Measurements from ENCODE around the gene TCOF1. TPM values are rescaled to one million over a fixed set of nuclear protein-coding genes. Genes with fewer than 3 reads are reported as not detected.

The TCOF1 gene
- total and polyA plus RNA-seq, 2 donors (not counting 1 experiment from before 2014, with no cell fraction given): 30.9 to 62.4 TPM

- H3K4me1 Mint-ChIP-seq: no peaks in the 10 kb centered on the region
- H3K4me3 ChIP-seq (ENCODE audit: control extremely low read depth in 1 of 5, extremely low read depth in 1 of 5, insufficient read depth in 1 of 5, low read depth in 2 of 5, low read length in 4 of 5): no peak overlapping the region
- no peak overlapping the region for H3K9ac ChIP-seq (ENCODE audit: low read length)
- DNase-seq: no peak
- ChIA-PET CTCF (no interaction called here), POLR2A (no interaction called here)
- no peaks in the 10 kb centered on the region for H4K20me1 ChIP-seq (ENCODE audit: control insufficient read depth, insufficient read depth, low read length, poor library complexity, severe bottlenecking)
- H3K79me2 ChIP-seq (ENCODE audit: control insufficient read depth, insufficient read depth, low read length): no peaks in the 10 kb centered on the region
- H3K27ac Mint-ChIP-seq: no peak overlapping the region
- WGBS (ENCODE audit: insufficient coverage): 44% methylated on average over 2 of the region's 2 CpGs
- H2AFZ ChIP-seq (ENCODE audit: insufficient read depth, low read depth, low read length, poor library complexity, severe bottlenecking): no peak overlapping the region
- intact Hi-C loops (cut with micrococcal nuclease): no loop called here
- no peaks in the 10 kb centered on the region for H3K36me3 ChIP-seq (replicated peaks in 1 of 2; ENCODE audit: control extremely low read depth in 1 of 2, control insufficient read depth in 1 of 2, extremely low read depth in 1 of 2, insufficient read depth in 2 of 2, low read length in 1 of 2)
- no peak overlapping the region for H3K4me2 ChIP-seq (replicated peaks; ENCODE audit: low read depth, low read length, poor library complexity, severe bottlenecking)
- H3K9me3 ChIP-seq (ENCODE audit: control extremely low read depth in 1 of 3, control insufficient read depth in 2 of 3, insufficient read depth in 1 of 3, low read length in 2 of 3): no peaks in the 10 kb centered on the region
- no peaks in the 10 kb centered on the region for H3K27me3 ChIP-seq (replicated peaks in 1 of 4; ENCODE audit: control extremely low read depth in 1 of 4, control insufficient read depth in 3 of 4, insufficient read depth in 4 of 4, low read length in 3 of 4)
- no peak overlapping the region for H3K4me3 Mint-ChIP-seq
- H3K27ac ChIP-seq (ENCODE audit: low read length in 2 of 2): no peak overlapping the region
- no peak for ATAC-seq (ENCODE audit: low read depth)
- TF ChIP-seq, protein P1, sequence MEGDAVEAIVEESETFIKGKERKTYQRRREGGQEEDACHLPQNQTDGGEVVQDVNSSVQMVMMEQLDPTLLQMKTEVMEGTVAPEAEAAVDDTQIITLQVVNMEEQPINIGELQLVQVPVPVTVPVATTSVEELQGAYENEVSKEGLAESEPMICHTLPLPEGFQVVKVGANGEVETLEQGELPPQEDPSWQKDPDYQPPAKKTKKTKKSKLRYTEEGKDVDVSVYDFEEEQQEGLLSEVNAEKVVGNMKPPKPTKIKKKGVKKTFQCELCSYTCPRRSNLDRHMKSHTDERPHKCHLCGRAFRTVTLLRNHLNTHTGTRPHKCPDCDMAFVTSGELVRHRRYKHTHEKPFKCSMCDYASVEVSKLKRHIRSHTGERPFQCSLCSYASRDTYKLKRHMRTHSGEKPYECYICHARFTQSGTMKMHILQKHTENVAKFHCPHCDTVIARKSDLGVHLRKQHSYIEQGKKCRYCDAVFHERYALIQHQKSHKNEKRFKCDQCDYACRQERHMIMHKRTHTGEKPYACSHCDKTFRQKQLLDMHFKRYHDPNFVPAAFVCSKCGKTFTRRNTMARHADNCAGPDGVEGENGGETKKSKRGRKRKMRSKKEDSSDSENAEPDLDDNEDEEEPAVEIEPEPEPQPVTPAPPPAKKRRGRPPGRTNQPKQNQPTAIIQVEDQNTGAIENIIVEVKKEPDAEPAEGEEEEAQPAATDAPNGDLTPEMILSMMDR (IDR thresholded peaks at IDR 0.05): no peak
- TF ChIP-seq EZH2 (IDR thresholded peaks at IDR 0.05; ENCODE audit: borderline replicate concordance, insufficient read depth, low read depth, low read length, poor library complexity, severe bottlenecking): no peak
- no peaks in the 10 kb centered on the region for H3K4me1 ChIP-seq (ENCODE audit: control insufficient read depth in 2 of 2, insufficient read depth in 2 of 2, low read length in 2 of 2)
- peaks cover 9% of the 10 kb centered on the region for H3K27me3 Mint-ChIP-seq
- no peaks in the 10 kb centered on the region for H3K9me3 Mint-ChIP-seq (ENCODE audit: insufficient read depth)
These were observed 28.5 kb upstream of the TCOF1 start for GRCh38 chr5:150329038-150329437.

DNA sequence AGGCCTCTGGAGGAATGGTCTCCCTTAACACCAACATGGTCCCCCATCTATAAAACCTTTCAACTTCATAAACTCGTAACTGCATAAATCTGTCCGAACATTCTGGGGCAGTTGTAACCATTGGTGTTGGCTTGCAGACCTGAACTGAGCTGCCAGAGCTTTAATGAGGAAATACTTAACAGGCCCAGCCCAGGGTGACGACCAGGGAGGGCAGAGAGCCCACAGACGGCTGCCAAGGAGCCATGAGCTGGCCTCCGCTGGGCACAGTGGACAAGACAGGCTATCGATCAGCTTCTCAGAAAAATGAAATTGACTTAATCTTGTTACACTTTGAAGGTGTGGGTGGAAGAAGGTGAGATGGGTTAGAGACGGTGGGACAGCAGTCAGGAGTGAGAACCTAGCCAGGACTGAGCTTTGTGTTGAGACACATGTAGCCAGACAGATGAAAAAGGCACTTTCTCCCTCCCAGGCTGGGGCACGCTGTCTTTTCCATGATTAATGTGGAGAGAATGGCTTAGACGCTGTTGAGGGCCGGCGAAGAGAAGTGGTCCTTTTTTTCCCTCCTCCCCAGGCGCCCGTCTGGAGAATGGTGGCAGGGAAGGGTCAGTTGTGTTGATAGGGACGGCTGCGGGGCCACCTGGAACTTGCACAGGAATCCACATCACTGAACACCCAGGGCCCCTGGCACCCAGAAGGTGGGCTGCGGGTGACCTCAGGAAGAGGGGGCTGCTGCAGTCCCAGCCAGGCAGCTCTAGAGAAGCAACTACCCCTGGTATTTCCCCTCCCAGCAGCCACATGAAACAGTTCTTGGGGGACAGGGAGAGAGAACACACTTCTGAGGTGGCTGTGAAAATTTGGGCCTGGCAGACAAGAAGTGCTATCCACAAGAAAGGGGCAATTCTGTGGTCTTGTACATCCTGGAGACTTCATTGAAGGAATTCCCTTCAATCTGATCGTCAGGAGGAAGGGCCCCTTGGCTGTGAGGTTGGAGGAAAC is 27.3 kb upstream of the TCOF1 start:
- Histone ChIP-seq H3K79me2 (ENCODE audit: control insufficient read depth, insufficient read depth, low read length) (no peaks in the 10 kb centered on the region), H3K9me3 (ENCODE audit: control extremely low read depth in 1 of 3, control insufficient read depth in 2 of 3, insufficient read depth in 1 of 3, low read length in 2 of 3) (no peaks in the 10 kb centered on the region), H3K36me3 (replicated peaks in 1 of 2; ENCODE audit: control extremely low read depth in 1 of 2, control insufficient read depth in 1 of 2, extremely low read depth in 1 of 2, insufficient read depth in 2 of 2, low read length in 1 of 2) (no peaks in the 10 kb centered on the region), H3K27me3 (replicated peaks in 1 of 4; ENCODE audit: control extremely low read depth in 1 of 4, control insufficient read depth in 3 of 4, insufficient read depth in 4 of 4, low read length in 3 of 4) (no peaks in the 10 kb centered on the region), H3K4me2 (replicated peaks; ENCODE audit: low read depth, low read length, poor library complexity, severe bottlenecking) (no peak overlapping the region), H3K27ac (ENCODE audit: low read length in 2 of 2) (no peak overlapping the region), H3K9ac (ENCODE audit: low read length) (no peak overlapping the region), H2AFZ (ENCODE audit: insufficient read depth, low read depth, low read length, poor library complexity, severe bottlenecking) (no peak overlapping the region), H3K4me3 (ENCODE audit: control extremely low read depth in 1 of 5, extremely low read depth in 1 of 5, insufficient read depth in 1 of 5, low read depth in 2 of 5, low read length in 4 of 5) (no peak overlapping the region), H3K4me1 (ENCODE audit: control insufficient read depth in 2 of 2, insufficient read depth in 2 of 2, low read length in 2 of 2) (no peaks in the 10 kb centered on the region), H4K20me1 (ENCODE audit: control insufficient read depth, insufficient read depth, low read length, poor library complexity, severe bottlenecking) (no peaks in the 10 kb centered on the region)
- no peaks in the 10 kb centered on the region for H3K9me3 Mint-ChIP-seq (ENCODE audit: insufficient read depth)
- no peak overlapping the region for H3K27ac Mint-ChIP-seq
- TF ChIP-seq, protein P1 (IDR thresholded peaks at IDR 0.05): no peak
- no peak for TF ChIP-seq EZH2 (IDR thresholded peaks at IDR 0.05; ENCODE audit: borderline replicate concordance, insufficient read depth, low read depth, low read length, poor library complexity, severe bottlenecking)
- POLR2A ChIA-PET: no interaction called here
- ATAC-seq (ENCODE audit: low read depth) (no peak), DNase-seq (no peak)
- no peaks in the 10 kb centered on the region for H3K4me1 Mint-ChIP-seq
- no peak overlapping the region for H3K4me3 Mint-ChIP-seq
- CTCF ChIA-PET: no interaction called here
- 76% methylated on average over 7 of the region's 17 CpGs for WGBS (ENCODE audit: insufficient coverage)
- intact Hi-C loops (cut with micrococcal nuclease): no loop called here
- peaks cover 9% of the 10 kb centered on the region for H3K27me3 Mint-ChIP-seq
